GM18505 (cell line): ENCODE data around the gene FAM217A.

Source experiments
- ATAC-seq: cut with Tn5 transposase; IDR thresholded peaks from one replicate; pipeline ENCODE4 v1.9.1; 2021; ENCODE audit not compliant: unreplicated experiment
- POLR2A ChIP-seq: IDR thresholded peaks from 4 replicates; pipeline ENCODE4 v1.6.1; 2011; ENCODE audit warnings: borderline replicate concordance; ENCODE audit not compliant: insufficient read depth, insufficient read length; ENCODE audit errors: extremely low read depth

Gene FAM217A

GRCh38 chr6:4066029-4066755 lies 12.7 kb downstream of the FAM217A start:
- no peak for ATAC-seq
- no peak for TF ChIP-seq POLR2A

- no peak for ATAC-seq
- no peak for TF ChIP-seq POLR2A
Measured at GRCh38 chr6:4059115-4059777, 19.7 kb downstream of the FAM217A start.

GRCh38 chr6:4057036-4057435 lies 21.9 kb downstream of the FAM217A start:
- ATAC-seq, result no peak
- TF ChIP-seq POLR2A, result no peak

- TF ChIP-seq POLR2A, result no peak
- ATAC-seq, result no peak
Measured at GRCh38 chr6:4055420-4056041, 23.4 kb downstream of the FAM217A start.

GRCh38 chr6:4049246-4049645 lies 29.7 kb downstream of the FAM217A start:
- ATAC-seq, result no peak
- no peak for TF ChIP-seq POLR2A

- no peak for ATAC-seq
- no peak for TF ChIP-seq POLR2A
Measured at GRCh38 chr6:4041480-4041879, 37.5 kb downstream of the FAM217A start.

- no peak for ATAC-seq
- TF ChIP-seq POLR2A, result no peak
Measured at GRCh38 chr6:4039348-4039747, 39.6 kb downstream of the FAM217A start.

GRCh38 chr6:4036581-4036980 lies 42.4 kb downstream of the FAM217A start:
- ATAC-seq, result no peak
- TF ChIP-seq POLR2A, result no peak

- ATAC-seq, result no peak
- TF ChIP-seq POLR2A, result no peak
Measured at GRCh38 chr6:4032475-4032874, 46.5 kb downstream of the FAM217A start.

- ATAC-seq, result no peak
- TF ChIP-seq POLR2A, result no peak
Measured at GRCh38 chr6:4031442-4031841, 47.5 kb downstream of the FAM217A start.

GRCh38 chr6:4030669-4031068 lies 48.3 kb downstream of the FAM217A start:
- no peak for ATAC-seq

GRCh38 chr6:4029687-4030086 lies 49.2 kb downstream of the FAM217A start:
- no peak for ATAC-seq
- no peak for TF ChIP-seq POLR2A

More at GRCh38 chr6:4030669-4031068, 48.3 kb downstream of the FAM217A start:
- TF ChIP-seq POLR2A, result no peak

GRCh38 chr6:4028051-4028450 lies 50.9 kb downstream of the FAM217A start:
- TF ChIP-seq POLR2A, result no peak
- no peak for ATAC-seq

GRCh38 chr6:4025681-4026080 lies 53.3 kb downstream of the FAM217A start:
- TF ChIP-seq POLR2A, result no peak
- ATAC-seq, result no peak
